ENCODE data around the gene TREML1.
"Not testable (repeated sequence)": the region's sequence is repeated elsewhere in the genome, so short reads cannot be mapped to it uniquely, and the experiment has no call there.

TREML1 gene

GRCh38 chr6:41132254-41132653 lies 21.9 kb downstream of the TREML1 start:
- CTCF ChIA-PET = interaction anchor here (0.5 to 1.3 kb wide), 4 partner anchors 33 to 773 kb away, joined by 3 to 4 read pairs (median 4); no protein-coding TSS in a partner anchor
- TF ChIP-seq CTCF (conservative IDR thresholded peaks at IDR 0.05; ENCODE audit: low read depth) = no peak
- H3K27ac ChIP-seq = no peak overlapping the region
- POLR2A ChIA-PET (ENCODE audit: low non-redundant PET) = no interaction called here
- no peak for DNase-seq (ENCODE audit: low spot score)

GRCh38 chr6:41125282-41125681 lies 28.9 kb downstream of the TREML1 start:
- CTCF ChIA-PET = no interaction called here

GRCh38 chr6:41122918-41123317 lies 31.2 kb downstream of the TREML1 start:
- no peak overlapping the region for H3K27ac ChIP-seq
- no peak for TF ChIP-seq CTCF (conservative IDR thresholded peaks at IDR 0.05; ENCODE audit: low read depth)
- ChIA-PET CTCF (interaction anchor here (0.6 kb wide), 1 partner anchor 30 kb away, joined by 6 read pairs; no protein-coding TSS in a partner anchor), POLR2A (ENCODE audit: low non-redundant PET) (no interaction called here)
- DNase-seq (ENCODE audit: low spot score) = no peak

More at GRCh38 chr6:41125282-41125681, 28.9 kb downstream of the TREML1 start:
- DNase-seq (ENCODE audit: low spot score) = no peak
- POLR2A ChIA-PET (ENCODE audit: low non-redundant PET) = no interaction called here
- TF ChIP-seq CTCF (conservative IDR thresholded peaks at IDR 0.05; ENCODE audit: low read depth) = no peak
- H3K27ac ChIP-seq = no peak overlapping the region

- POLR2A ChIA-PET (ENCODE audit: low non-redundant PET) = no interaction called here
- CTCF ChIA-PET = no interaction called here
- H3K27ac ChIP-seq = no peak overlapping the region
- no peak for DNase-seq (ENCODE audit: low spot score)
- TF ChIP-seq CTCF (conservative IDR thresholded peaks at IDR 0.05; ENCODE audit: low read depth) = no peak
Measured at GRCh38 chr6:41122373-41122772, 31.8 kb downstream of the TREML1 start.

GRCh38 chr6:41120058-41120457 lies 34.1 kb downstream of the TREML1 start:
- ChIA-PET POLR2A (ENCODE audit: low non-redundant PET) (no interaction called here), CTCF (interaction anchor here (0.7 kb wide), 1 partner anchor 17 kb away, joined by 4 read pairs; no protein-coding TSS in a partner anchor)
- H3K27ac ChIP-seq = no peak overlapping the region

GRCh38 chr6:41119508-41119907 lies 34.6 kb downstream of the TREML1 start:
- H3K27ac ChIP-seq = no peak overlapping the region
- TF ChIP-seq CTCF (conservative IDR thresholded peaks at IDR 0.05; ENCODE audit: low read depth) = no peak
- CTCF ChIA-PET = no interaction called here
- no peak for DNase-seq (ENCODE audit: low spot score)
- POLR2A ChIA-PET (ENCODE audit: low non-redundant PET) = no interaction called here

More at GRCh38 chr6:41120058-41120457, 34.1 kb downstream of the TREML1 start:
- no peak for TF ChIP-seq CTCF (conservative IDR thresholded peaks at IDR 0.05; ENCODE audit: low read depth)
- DNase-seq (ENCODE audit: low spot score) = no peak

- POLR2A ChIA-PET (ENCODE audit: low non-redundant PET); CTCF ChIA-PET; DNase-seq (ENCODE audit: low spot score); H3K27ac ChIP-seq: not testable (repeated sequence)
Measured at GRCh38 chr6:41115027-41115426, 39.1 kb downstream of the TREML1 start.
